Nephron progenitor cell (in vitro differentiated cells): ENCODE results near the gene CCDC192.

ENCODE experiments used
- DNase-seq: peaks from one replicate; pipeline ENCODE4 v3.0.0; 2021
- H3K27ac Mint-ChIP-seq: 2 replicates; pipeline ENCODE4 v1.8.0; 2021; ENCODE audit warnings: mild to moderate bottlenecking, moderate library complexity, mixed read lengths
- H3K27me3 Mint-ChIP-seq: 2 replicates; pipeline ENCODE4 v1.8.0; 2021; ENCODE audit warnings: mild to moderate bottlenecking, low read depth, mixed read lengths; ENCODE audit not compliant: poor library complexity
- H3K36me3 Mint-ChIP-seq: 2 replicates; pipeline ENCODE4 v1.8.0; 2021; ENCODE audit warnings: low read depth, mixed read lengths
- H3K4me1 Mint-ChIP-seq: 2 replicates; pipeline ENCODE4 v1.8.0; 2021; ENCODE audit warnings: mixed read lengths
- H3K4me3 Mint-ChIP-seq: 2 replicates; pipeline ENCODE4 v1.8.0; 2021; ENCODE audit warnings: mild to moderate bottlenecking, moderate library complexity, mixed read lengths
- H3K9me3 Mint-ChIP-seq: 2 replicates; pipeline ENCODE4 v1.8.0; 2021; ENCODE audit warnings: mild to moderate bottlenecking, moderate library complexity, mixed read lengths
- CTCF ChIP-seq: fragments of 200-600 bp; sonication (generic); IDR thresholded peaks from 2 replicates; pipeline ENCODE4 v1.5.0; 2021; ENCODE audit warnings: antibody characterized with exemption

The CCDC192 gene

GRCh38 chr5:127959152-127959764, 256.1 kb downstream of the CCDC192 start:
- no peak for TF ChIP-seq CTCF
- Mint-ChIP-seq H3K9me3 (peaks cover 17% of the 10 kb centered on the region), H3K4me1 (peaks cover 32% of the 10 kb centered on the region), H3K27ac (no peak overlapping the region), H3K27me3 (no peaks in the 10 kb centered on the region), H3K36me3 (peaks cover 29% of the 10 kb centered on the region), H3K4me3 (no peak overlapping the region)
- no peak for DNase-seq

GRCh38 chr5:127960270-127960691, 257.1 kb downstream of the CCDC192 start:
- TF ChIP-seq CTCF: no peak
- H3K36me3 Mint-ChIP-seq: peaks cover 31% of the 10 kb centered on the region
- no peak overlapping the region for H3K4me3 Mint-ChIP-seq
- no peak for DNase-seq
- no peak overlapping the region for H3K27ac Mint-ChIP-seq
- H3K4me1 Mint-ChIP-seq: peaks cover 32% of the 10 kb centered on the region
- H3K27me3 Mint-ChIP-seq: no peaks in the 10 kb centered on the region
- H3K9me3 Mint-ChIP-seq: peaks cover 20% of the 10 kb centered on the region

GRCh38 chr5:127961006-127961762, 258.0 kb downstream of the CCDC192 start:
- TF ChIP-seq CTCF: no peak
- Mint-ChIP-seq H3K27ac (no peak overlapping the region), H3K27me3 (no peaks in the 10 kb centered on the region), H3K9me3 (peaks cover 14% of the 10 kb centered on the region), H3K4me1 (peaks cover 32% of the 10 kb centered on the region), H3K36me3 (peaks cover 31% of the 10 kb centered on the region), H3K4me3 (no peak overlapping the region)
- no peak for DNase-seq

GRCh38 chr5:127961763-127962145, 258.6 kb downstream of the CCDC192 start:
- Mint-ChIP-seq H3K27ac (no peak overlapping the region), H3K36me3 (peaks cover 34% of the 10 kb centered on the region), H3K9me3 (peaks cover 14% of the 10 kb centered on the region), H3K4me3 (no peak overlapping the region), H3K27me3 (no peaks in the 10 kb centered on the region), H3K4me1 (peaks cover 32% of the 10 kb centered on the region)
- no peak for DNase-seq
- no peak for TF ChIP-seq CTCF

GRCh38 chr5:127962491-127962890, 259.3 kb downstream of the CCDC192 start:
- Mint-ChIP-seq H3K4me1 (peaks cover 32% of the 10 kb centered on the region), H3K4me3 (no peak overlapping the region)
- no peak for DNase-seq

More at GRCh38 chr5:127962491-127962890, 259.3 kb downstream of the CCDC192 start:
- peaks cover 14% of the 10 kb centered on the region for H3K9me3 Mint-ChIP-seq
- H3K27me3 Mint-ChIP-seq: no peaks in the 10 kb centered on the region
- peaks cover 35% of the 10 kb centered on the region for H3K36me3 Mint-ChIP-seq
- no peak for TF ChIP-seq CTCF
- H3K27ac Mint-ChIP-seq: no peak overlapping the region
